Right atrium auricular region (tissue), 2 donors: Measurements from ENCODE around the gene MAML2. TPM values are rescaled to one million over a fixed set of nuclear protein-coding genes. Genes with fewer than 3 reads are reported as not detected.

Experiments used
- DNase-seq: peaks from one replicate; pipeline ENCODE4 v3.0.0-alpha.2; 2019; ENCODE audit warnings: low spot score
- H3K27ac ChIP-seq, 2 donors: fragments of 200-600 bp; sonication (generic); 1 replicate in 1 of 2; 2 replicates in 1 of 2; pipeline ENCODE4 v1.5.1; 2016 to 2019
- H3K27me3 ChIP-seq, 2 donors: fragments of 200-600 bp; sonication (generic); one replicate each; pipeline versions ENCODE4 v1.5.1 to v1.6.0; 2017 to 2019
- H3K36me3 ChIP-seq: fragments of 200-600 bp; sonication (generic); one replicate; pipeline ENCODE4 v1.5.1; 2016
- H3K4me1 ChIP-seq, 2 donors: fragments of 200-600 bp; sonication (generic); one replicate each; pipeline versions ENCODE4 v1.5.1 to v1.6.0; 2017 to 2019
- H3K4me3 ChIP-seq, 2 donors: fragments of 200-600 bp; sonication (generic); 1 replicate in 1 of 2; 2 replicates in 1 of 2; pipeline ENCODE4 v1.5.1; 2017 to 2019; ENCODE audit warnings: mild to moderate bottlenecking in 1 of 2, moderate library complexity in 1 of 2
- H3K9me3 ChIP-seq, 2 donors: fragments of 200-600 bp; sonication (generic); one replicate each; pipeline ENCODE4 v1.5.1; 2019
- CTCF ChIP-seq, 2 donors: fragments of 200-600 bp; sonication (generic); IDR thresholded peaks; one replicate each; pipeline ENCODE4 v1.5.1; 2019; ENCODE audit warnings: antibody characterized with exemption in 2 of 2
- total RNA-seq, 2 donors: library from RNA; depleted of rRNA; stranded (reverse); fragments of >200 nt; gene quantifications; one replicate each; pipeline ENCODE4 v1.1.0, GENCODE V29; 2016

The MAML2 gene
- total RNA-seq, 2 donors from 2014 or later: 7.6 to 16.6 TPM

- Histone ChIP-seq H3K4me3 (no peak overlapping the region), H3K36me3 (no peaks in the 10 kb centered on the region), H3K4me1 (peaks cover 0 to 26% of the 10 kb centered on the region in 2 donors), H3K9me3 (no peaks in the 10 kb centered on the region), H3K27me3 (no peaks in the 10 kb centered on the region), H3K27ac (no peak overlapping the region)
- TF ChIP-seq CTCF (IDR thresholded peaks at IDR 0.05): no peak
- DNase-seq: no peak
Measured at GRCh38 chr11:96146765-96147164, 196.2 kb downstream of the MAML2 start.

GRCh38 chr11:96145163-96145585, 197.8 kb downstream of the MAML2 start:
- no peaks in the 10 kb centered on the region for H3K9me3 ChIP-seq
- H3K27me3 ChIP-seq: no peaks in the 10 kb centered on the region
- no peak overlapping the region for H3K4me3 ChIP-seq
- no peak for TF ChIP-seq CTCF (IDR thresholded peaks at IDR 0.05)
- H3K36me3 ChIP-seq: no peaks in the 10 kb centered on the region
- no peak overlapping the region for H3K27ac ChIP-seq
- DNase-seq: no peak
- H3K4me1 ChIP-seq: peaks cover 0 to 21% of the 10 kb centered on the region in 2 donors

- no peaks in the 10 kb centered on the region for H3K9me3 ChIP-seq
- H3K4me3 ChIP-seq: no peak overlapping the region
- no peak for DNase-seq
- H3K27me3 ChIP-seq: no peaks in the 10 kb centered on the region
- no peak for TF ChIP-seq CTCF (IDR thresholded peaks at IDR 0.05)
- H3K4me1 ChIP-seq: peaks cover 0 to 16% of the 10 kb centered on the region in 2 donors
- no peak overlapping the region for H3K27ac ChIP-seq
- no peaks in the 10 kb centered on the region for H3K36me3 ChIP-seq
Measured at GRCh38 chr11:96144553-96144952, 198.4 kb downstream of the MAML2 start.

- H3K27ac ChIP-seq: peak overlapping the region in 1 of 2 donors; percentile 23
- no peaks in the 10 kb centered on the region for H3K9me3 ChIP-seq
- H3K36me3 ChIP-seq: no peaks in the 10 kb centered on the region
- H3K27me3 ChIP-seq: no peaks in the 10 kb centered on the region
- peaks cover 0 to 16% of the 10 kb centered on the region in 2 donors for H3K4me1 ChIP-seq
- no peak overlapping the region for H3K4me3 ChIP-seq
- TF ChIP-seq CTCF (IDR thresholded peaks at IDR 0.05): no peak
- DNase-seq: no peak
Measured at GRCh38 chr11:96143041-96143521, 199.9 kb downstream of the MAML2 start.

- Histone ChIP-seq H3K4me1 (peaks cover 0 to 24% of the 10 kb centered on the region in 2 donors), H3K27ac (no peak overlapping the region)
Measured at GRCh38 chr11:96141626-96142025, 201.4 kb downstream of the MAML2 start.

More at GRCh38 chr11:96141626-96142025, 201.4 kb downstream of the MAML2 start:
- no peaks in the 10 kb centered on the region for H3K9me3 ChIP-seq
- DNase-seq: no peak
- no peaks in the 10 kb centered on the region for H3K27me3 ChIP-seq
- H3K36me3 ChIP-seq: no peaks in the 10 kb centered on the region
- no peak for TF ChIP-seq CTCF (IDR thresholded peaks at IDR 0.05)
- no peak overlapping the region for H3K4me3 ChIP-seq
